ENCODE results near the gene IGFALS.

Gene IGFALS

GRCh38 chr16:1793578-1794220 is at the start of gene IGFALS:
Gene IGFALS (minus strand): TSS chr16:1793705. CDS start chr16:1793652, 53 bp downstream.
- DNase-seq: no peak

GRCh38 chr16:1839554-1839953 is 46.0 kb upstream of the IGFALS start:
- DNase-seq: no peak

- no peak for DNase-seq
Measured at GRCh38 chr16:1834096-1834495, 40.6 kb upstream of the IGFALS start.

DNA sequence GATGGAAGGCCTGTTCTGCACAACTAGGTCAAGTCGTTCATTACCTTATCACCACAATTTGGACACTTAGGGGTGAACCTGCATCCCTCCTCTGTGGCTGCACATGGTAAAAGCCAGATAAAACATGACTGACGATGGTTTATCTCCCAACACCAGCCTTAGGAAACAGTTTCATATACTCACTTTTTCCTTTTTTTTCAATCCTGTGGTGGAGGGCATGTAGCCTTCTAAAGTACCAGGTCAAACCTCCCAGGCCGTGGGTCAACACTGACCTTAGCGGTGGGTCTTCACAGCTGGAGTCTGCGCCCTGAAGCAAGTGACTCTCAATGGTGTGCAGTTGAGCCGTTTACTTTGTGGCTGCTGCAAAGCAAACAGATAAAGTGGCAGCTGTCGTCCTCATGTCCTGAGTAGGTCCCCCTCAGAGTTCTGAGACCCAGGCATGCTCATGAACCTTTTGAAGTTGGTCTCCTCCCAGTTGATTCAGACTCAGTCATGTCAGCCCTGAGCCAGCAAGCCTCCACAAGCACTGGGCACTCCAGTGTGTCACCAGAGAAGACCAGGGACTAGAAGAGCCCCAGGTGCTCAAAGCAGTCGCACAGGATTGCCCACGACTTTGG is 39.4 kb upstream of the IGFALS start:
- no peak for DNase-seq

GRCh38 chr16:1831186-1832075 is 37.9 kb upstream of the IGFALS start:
- DNase-seq: no peak

DNA sequence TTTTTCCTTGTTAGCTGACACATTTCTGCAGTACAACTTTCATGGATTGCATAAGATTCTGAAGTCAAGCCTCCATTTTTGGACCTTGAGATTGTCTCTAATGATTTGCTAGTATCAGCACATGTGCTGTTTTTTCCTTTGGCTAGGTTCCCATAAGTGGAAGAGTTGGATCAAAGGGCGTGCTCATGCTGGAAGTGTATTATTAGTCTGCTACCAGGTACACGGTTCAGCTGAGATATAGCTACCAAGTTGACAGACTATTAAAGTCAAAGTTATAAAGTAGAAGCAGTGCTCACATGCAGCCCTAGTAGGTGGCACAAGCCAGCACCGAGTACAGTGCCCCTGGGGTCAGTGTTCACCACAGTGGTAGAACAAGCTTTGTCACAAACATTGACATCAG is 36.7 kb upstream of the IGFALS start:
- no peak for DNase-seq

- no peak for DNase-seq
Measured at GRCh38 chr16:1828645-1829410, 35.3 kb upstream of the IGFALS start.

GRCh38 chr16:1826691-1827573 is 33.4 kb upstream of the IGFALS start, which contains the start of the genes FAHD1 and HAGH:
Gene FAHD1 (plus strand): TSS chr16:1827206. CDS start chr16:1827239, 33 bp downstream.
Gene HAGH (minus strand): TSS chr16:1826825. CDS start chr16:1826787, 38 bp downstream.
- DNase-seq: peak; percentile 92

- peak; percentile 77 for DNase-seq
Measured at GRCh38 chr16:1825864-1826690, 32.6 kb upstream of the IGFALS start.

GRCh38 chr16:1825381-1825863 is 31.9 kb upstream of the IGFALS start:
- no peak for DNase-seq

GRCh38 chr16:1823821-1824220 is 30.3 kb upstream of the IGFALS start:
- DNase-seq: peak; percentile 35

GRCh38 chr16:1822801-1823200 is 29.3 kb upstream of the IGFALS start:
- DNase-seq: no peak

DNA sequence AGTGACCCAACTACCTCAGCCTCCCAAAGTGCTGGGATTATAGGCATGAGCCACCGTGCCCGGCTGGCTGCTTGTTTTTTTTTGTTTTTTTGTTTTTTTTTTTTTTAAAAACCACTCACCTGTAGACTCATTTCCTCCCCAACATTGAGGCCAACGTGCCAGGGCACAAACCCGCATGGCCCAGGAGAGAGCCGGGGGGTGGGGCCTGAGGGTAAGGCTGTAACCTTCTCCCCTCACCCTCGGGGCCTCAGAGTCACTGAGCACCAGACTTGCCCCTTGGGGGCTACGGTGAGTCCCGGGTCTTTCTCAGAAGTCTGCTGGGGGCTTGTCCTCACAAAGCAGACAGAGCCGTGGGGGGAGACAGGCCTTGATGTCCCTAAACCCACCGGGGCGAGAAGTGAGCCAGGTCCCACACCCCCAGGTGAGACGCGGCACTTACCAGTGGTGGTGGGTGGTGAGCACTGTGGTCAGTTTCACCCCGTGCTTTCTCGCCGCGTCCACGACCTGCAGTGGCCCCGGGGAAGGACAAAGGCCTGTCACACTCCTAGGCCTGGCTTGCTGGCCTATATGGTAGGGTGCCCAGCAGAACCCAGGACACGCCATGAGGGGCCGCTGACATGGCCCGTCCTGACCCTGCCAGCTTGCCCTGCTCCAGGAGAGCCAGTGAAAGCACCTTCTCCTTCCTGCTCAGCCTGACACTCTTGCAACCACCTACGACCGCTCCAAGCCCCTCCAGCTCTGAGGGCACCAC is 28.5 kb upstream of the IGFALS start:
- DNase-seq: no peak

- DNase-seq: no peak
Measured at GRCh38 chr16:1820946-1821290, 27.4 kb upstream of the IGFALS start.

DNA sequence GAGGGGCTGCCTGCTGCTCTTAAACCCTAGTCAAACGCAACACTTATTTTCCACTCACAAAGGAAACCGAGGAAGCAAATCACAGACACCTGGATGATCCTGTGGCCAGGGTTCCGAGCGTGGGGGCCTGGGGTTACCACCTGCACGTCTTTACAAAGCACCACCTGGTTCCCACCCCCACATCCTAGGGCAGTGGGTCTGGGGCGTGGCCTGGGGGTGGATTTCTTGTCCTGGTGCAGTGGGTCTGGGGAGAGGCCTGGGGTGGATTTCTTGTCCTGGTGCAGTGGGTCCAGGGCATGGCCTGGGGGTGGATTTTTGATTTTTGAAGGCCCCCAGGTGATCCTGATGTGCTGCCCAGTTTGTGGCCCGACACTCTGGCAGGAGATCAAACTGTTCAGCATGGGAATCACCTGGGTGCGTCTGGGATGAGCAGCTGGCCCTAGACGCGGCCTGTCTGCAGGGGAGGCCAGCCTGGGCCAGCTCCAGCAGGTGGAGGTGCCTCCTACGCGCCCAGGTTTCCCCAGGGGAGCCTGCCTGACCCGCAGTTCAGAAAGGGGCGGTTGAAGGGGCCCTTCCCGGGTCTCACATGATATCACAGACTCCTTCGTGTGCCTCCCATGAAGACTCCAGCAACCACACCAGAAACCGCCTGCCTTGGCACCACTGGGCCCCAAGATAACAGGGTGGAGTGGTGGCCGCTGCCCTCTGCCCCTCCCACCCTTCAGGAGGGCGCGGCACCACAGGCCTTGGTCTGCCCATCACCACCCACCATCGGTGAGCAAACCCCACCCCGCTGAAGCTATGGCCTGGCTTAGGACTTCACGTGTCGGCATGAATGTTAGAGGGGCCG is 26.8 kb upstream of the IGFALS start:
- no peak for DNase-seq

DNA sequence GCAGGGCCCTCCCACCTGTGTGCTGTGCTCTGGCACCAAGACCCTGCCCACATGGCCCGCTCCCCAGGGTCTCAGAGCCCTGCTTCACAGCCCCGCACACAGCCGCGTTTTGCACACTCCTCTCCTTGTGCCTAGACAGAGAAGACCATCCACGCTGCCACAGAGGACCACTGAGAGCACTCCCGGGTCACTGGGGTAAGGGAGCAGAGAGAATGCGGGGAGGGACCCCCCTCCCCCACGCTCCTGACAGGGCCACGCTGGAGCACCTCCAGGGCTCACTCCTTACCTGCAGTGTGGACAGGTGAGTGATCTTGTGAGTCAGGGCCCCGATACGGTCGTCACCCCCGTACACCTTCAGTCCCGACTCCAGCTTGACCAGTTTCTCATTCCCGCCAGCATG is 26.1 kb upstream of the IGFALS start:
- DNase-seq: no peak

DNA sequence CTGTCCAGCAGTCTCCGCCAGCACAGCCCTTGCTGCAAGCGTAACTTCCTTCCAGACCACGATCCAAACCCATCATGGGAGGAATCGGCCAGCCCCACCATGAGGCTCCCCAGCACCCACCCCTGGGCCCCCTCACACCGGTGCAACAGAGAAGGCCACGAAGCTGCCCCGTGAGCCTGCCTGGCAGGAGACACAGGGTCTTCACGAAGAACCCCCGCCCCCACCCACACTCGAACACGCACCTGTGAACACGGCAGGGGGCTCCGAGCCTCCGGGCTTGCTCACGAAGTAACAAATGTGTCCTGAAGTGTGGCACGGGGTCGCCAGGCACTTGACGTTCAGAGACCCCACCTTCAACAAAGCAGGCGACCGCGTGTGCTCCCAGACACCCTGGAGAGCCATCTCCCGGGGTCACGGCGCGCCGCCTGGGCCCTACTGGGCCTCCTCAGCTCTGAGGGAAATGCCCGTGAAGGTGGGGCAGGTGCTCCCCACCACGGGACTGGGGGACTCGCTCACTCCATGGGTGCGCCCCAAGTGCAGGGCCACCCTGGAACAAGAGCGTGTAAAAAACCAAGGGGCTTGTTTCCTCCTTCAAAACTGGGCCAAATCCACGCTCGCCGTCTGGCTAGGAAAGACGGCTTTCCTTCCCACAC is 25.5 kb upstream of the IGFALS start:
- DNase-seq: no peak

- no peak for DNase-seq
Measured at GRCh38 chr16:1818204-1818872, 24.8 kb upstream of the IGFALS start.

Data from activated CD4-positive, alpha-beta T cell treated with anti-CD3 and anti-CD28 coated beads for 48 hours (primary cell).